Measurements from ENCODE around the gene ATG13.

DNA sequence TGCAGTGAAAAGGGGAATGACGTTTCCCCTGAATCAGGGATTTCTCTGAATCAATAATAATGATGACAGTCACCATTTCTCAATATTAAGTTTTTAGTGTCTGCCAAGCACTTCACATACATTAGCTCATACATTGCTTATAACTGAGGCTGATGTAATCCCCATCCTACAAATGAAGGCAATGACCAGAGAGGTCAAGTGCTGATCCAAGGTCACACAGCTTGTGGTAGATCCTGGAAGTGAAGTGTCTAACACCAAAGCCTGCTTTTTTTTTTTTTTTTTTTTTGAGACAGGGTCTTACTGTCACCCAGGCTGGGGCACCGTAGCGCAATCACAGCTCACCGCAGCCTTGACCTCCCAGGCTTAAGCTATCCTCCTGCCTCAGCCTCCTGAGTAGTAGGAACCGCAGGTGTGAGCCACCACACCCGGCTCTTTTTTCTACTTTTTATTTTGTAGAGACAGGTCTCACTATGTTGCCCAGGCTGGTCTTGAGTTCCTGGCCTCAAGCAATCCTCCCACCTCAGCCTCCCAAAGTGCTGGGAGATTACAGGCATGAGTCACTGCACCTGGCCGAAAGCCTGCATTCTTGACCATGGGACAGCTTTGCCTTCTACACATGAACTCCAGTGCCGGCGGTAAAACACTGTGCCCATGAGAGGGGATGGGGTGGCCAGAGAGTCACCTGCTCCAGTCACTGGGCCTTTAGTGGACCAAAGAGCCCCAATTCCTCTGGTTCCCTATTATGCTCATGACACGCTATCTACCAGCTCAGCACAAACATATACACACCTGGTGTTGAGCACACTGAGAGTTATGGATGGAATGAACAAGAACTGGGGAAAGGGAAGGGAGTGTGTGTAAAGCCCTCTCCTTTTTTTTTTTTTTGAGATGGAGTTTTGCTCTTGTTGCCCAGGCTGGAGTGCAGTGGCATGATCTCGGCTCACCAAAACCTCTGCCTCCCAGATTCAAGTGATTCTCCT, 65.7 kb downstream of the ATG13 start:
- TF ChIP-seq, protein P1, sequence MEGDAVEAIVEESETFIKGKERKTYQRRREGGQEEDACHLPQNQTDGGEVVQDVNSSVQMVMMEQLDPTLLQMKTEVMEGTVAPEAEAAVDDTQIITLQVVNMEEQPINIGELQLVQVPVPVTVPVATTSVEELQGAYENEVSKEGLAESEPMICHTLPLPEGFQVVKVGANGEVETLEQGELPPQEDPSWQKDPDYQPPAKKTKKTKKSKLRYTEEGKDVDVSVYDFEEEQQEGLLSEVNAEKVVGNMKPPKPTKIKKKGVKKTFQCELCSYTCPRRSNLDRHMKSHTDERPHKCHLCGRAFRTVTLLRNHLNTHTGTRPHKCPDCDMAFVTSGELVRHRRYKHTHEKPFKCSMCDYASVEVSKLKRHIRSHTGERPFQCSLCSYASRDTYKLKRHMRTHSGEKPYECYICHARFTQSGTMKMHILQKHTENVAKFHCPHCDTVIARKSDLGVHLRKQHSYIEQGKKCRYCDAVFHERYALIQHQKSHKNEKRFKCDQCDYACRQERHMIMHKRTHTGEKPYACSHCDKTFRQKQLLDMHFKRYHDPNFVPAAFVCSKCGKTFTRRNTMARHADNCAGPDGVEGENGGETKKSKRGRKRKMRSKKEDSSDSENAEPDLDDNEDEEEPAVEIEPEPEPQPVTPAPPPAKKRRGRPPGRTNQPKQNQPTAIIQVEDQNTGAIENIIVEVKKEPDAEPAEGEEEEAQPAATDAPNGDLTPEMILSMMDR (IDR thresholded peaks at IDR 0.05): no peak
- no peak for TF ChIP-seq POLR2A (IDR thresholded peaks at IDR 0.05)
